Skin epidermis (tissue), 12 donors: ENCODE measurements around the gene GZMM.

Experiments
- H3K27ac ChIP-seq, 21 experiments: fragments of 200-600 bp; sonication (generic) in 11 of 21; one replicate each; pipeline ENCODE4 v1.5.0; 2020; ENCODE audit warnings: mild to moderate bottlenecking in 3 of 21, inconsistent platforms in 2 of 21, moderate library complexity in 2 of 21
- H3K4me3 ChIP-seq, 7 experiments: fragments of 200-600 bp; sonication (generic) in 2 of 7; one replicate each; pipeline ENCODE4 v1.5.0; 2020; ENCODE audit warnings: inconsistent platforms in 2 of 7, mild to moderate bottlenecking in 2 of 7, moderate library complexity in 1 of 7

GZMM gene

GRCh38 chr19:591099-591958, 47.5 kb downstream of the GZMM start:
- H3K4me3 ChIP-seq = peak overlapping the region in 1 of 7 experiments; percentile 22

DNA sequence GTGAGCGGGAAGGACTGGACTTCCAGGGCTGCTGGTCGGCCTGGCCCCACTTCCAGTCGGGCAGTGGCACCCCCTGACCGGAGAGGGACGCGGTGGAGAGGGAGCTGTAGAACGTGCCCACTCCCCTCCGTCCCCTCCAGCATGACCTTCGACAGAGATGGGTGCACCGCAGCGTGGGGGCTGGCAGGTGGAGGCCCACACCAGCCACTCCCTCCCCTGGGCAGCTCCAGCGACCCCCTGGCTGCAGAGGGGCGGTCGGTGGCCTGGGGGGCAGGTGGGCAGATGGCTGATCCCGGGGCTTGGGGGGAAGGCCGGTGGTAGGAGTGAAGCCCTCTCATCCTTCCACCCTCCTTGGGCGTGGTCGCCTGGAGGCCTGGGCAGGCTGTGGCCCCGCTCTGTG, 48.2 kb downstream of the GZMM start:
- H3K27ac ChIP-seq = no peak overlapping the region
- H3K4me3 ChIP-seq = no peak overlapping the region

More at GRCh38 chr19:591099-591958, 47.5 kb downstream of the GZMM start:
- no peak overlapping the region for H3K27ac ChIP-seq

DNA sequence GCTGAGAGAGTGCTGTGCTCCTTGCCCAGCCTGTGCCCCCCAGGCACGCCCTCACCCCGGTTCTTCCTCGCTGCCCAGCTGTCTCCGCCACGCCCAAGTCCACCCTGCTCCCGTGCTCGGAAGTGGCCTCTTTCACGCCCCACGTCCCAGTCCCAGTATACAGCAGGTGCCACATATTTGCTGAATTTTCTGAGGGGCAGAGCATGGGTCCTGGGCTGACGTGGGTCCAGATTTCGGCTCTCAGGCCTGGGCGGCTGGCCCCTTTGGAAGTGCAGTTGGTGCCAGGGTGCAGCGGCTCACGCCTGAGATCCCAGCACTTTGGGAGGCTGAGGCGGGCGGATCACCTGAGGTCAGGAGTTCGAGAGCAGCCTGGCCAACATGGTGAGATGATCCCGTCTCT, 49.2 kb downstream of the GZMM start:
- Histone ChIP-seq H3K4me3 (no peak overlapping the region), H3K27ac (no peak overlapping the region)

GRCh38 chr19:593505-593904, 49.7 kb downstream of the GZMM start:
- Histone ChIP-seq H3K27ac (no peak overlapping the region), H3K4me3 (no peak overlapping the region)

GRCh38 chr19:594265-594870, 50.5 kb downstream of the GZMM start:
- H3K27ac ChIP-seq = no peak overlapping the region
- H3K4me3 ChIP-seq = no peak overlapping the region

- no peak overlapping the region for H3K4me3 ChIP-seq
- H3K27ac ChIP-seq = no peak overlapping the region
Measured at GRCh38 chr19:595326-596262, 51.7 kb downstream of the GZMM start.

DNA sequence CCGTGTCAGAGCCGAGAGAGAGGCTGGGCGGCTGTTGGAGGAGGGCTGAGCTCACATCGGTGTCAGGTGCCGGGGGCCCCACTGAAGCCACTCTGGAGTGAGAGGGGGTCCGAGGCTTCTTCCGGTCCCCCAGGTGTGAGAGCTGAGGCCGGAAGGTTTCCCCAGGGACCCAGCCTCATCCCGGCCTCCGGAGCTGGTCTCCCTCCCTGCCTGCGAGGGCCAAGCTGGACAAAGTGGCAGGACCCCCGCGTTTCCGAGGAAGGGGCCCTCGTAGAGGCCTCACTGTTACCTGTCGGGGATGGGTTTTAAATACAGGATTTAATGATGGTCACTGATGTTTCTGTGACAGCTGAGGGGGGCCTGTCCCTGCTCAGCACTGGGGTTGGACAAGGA, 52.4 kb downstream of the GZMM start:
- H3K4me3 ChIP-seq = no peak overlapping the region
- H3K27ac ChIP-seq = no peak overlapping the region

GRCh38 chr19:597406-598315, 53.8 kb downstream of the GZMM start:
- no peak overlapping the region for H3K4me3 ChIP-seq
- no peak overlapping the region for H3K27ac ChIP-seq
